Cortex of kidney (tissue), 1 donor: Measurements from ENCODE around the gene LMO2.

Source experiments
- DNase-seq: peaks from one replicate; lab custom pipeline; 2025; lab: John Stamatoyannopoulos, UW

The LMO2 gene

DNA sequence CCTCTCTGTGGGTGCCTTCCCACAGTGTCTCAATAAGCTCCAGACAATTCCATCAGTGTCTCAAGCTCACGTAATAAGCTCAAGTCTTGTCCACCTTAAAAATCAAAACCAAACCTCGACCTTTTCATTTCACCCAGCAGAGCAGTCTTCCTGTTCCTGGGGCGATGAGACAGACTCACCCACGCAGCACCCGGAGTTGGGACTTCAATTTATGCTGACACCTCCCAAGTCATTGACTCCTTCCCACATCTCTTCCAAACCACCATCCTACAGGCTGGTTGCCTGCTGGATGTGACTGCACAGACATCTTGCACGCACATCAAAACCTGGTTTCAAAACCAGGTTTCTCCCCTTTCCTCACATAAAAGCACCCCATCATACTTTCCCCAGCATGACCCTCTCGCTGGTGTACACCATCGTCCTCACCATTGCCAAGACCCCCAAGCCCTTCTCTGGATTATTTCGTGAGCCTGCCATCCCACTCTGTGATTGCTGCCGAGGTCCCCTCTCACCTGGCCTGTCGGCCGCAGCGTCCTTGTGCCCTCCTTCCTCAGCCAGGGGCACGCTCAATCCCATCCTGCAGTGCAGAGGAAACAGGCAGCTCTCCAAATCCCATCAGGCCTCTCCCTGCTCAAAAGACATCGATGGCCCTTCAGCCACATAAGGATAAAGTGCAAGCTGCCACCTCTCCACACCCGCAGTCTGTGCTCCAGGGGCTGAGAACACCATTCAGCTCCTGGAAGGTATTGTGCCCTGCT is 72.4 kb downstream of the LMO2 start:
- DNase-seq: no peak
